AG04449 (cell line): ENCODE data around the gene SRGAP1.

Experiments
- CTCF ChIA-PET: fragments of 350-600 bp; formaldehyde crosslinking; extraction: SDS; loops from one replicate; lab custom pipeline; 2021; ENCODE audit warnings: antibody characterized with exemption; lab: Yijun Ruan, JAX
- POLR2A ChIA-PET: fragments of 400-600, 350-600 bp; formaldehyde crosslinking; extraction: SDS; loops from one replicate; lab custom pipeline; 2020; ENCODE audit warnings: antibody characterized with exemption, inconsistent platforms; lab: Yijun Ruan, JAX
- DNase-seq: peaks from one replicate; pipeline ENCODE4 v3.0.0-alpha.2; 2010; ENCODE audit warnings: low read depth, low spot score
- H3K4me3 ChIP-seq: 2 replicates; pipeline ENCODE4 v1.5.1; 2011; ENCODE audit warnings: low read depth, mild to moderate bottlenecking, control low read depth, low read length
- TF ChIP-seq, protein P1 (sequence below): IDR thresholded peaks from one replicate; pipeline ENCODE4 v1.5.1; 2011; ENCODE audit warnings: mild to moderate bottlenecking, moderate library complexity, low read length, control low read depth, inconsistent platforms; ENCODE audit not compliant: insufficient read depth; ENCODE audit errors: missing control alignments

The SRGAP1 gene

DNA sequence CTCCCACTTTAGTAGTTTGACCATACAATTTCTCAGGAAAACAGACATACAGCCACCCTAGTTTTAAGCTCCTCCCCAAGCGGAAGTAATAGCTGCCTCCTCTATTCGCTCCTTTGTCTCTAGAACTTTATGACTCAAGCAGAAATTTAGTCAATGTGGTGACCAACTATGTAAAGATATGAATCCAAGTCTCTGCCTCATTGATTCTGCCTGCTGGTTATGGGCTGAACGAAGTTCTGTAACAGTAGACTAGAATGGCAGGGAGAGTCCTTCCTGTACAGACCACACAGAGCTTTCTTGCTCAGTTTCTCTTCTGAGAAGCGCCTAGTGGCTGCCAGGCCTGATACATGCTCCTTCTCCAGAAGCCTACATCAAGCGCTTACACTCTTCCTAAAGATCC lies 358.5 kb downstream of the SRGAP1 start:
- no peak overlapping the region for H3K4me3 ChIP-seq
- TF ChIP-seq, protein P1, sequence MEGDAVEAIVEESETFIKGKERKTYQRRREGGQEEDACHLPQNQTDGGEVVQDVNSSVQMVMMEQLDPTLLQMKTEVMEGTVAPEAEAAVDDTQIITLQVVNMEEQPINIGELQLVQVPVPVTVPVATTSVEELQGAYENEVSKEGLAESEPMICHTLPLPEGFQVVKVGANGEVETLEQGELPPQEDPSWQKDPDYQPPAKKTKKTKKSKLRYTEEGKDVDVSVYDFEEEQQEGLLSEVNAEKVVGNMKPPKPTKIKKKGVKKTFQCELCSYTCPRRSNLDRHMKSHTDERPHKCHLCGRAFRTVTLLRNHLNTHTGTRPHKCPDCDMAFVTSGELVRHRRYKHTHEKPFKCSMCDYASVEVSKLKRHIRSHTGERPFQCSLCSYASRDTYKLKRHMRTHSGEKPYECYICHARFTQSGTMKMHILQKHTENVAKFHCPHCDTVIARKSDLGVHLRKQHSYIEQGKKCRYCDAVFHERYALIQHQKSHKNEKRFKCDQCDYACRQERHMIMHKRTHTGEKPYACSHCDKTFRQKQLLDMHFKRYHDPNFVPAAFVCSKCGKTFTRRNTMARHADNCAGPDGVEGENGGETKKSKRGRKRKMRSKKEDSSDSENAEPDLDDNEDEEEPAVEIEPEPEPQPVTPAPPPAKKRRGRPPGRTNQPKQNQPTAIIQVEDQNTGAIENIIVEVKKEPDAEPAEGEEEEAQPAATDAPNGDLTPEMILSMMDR: no peak
- POLR2A ChIA-PET: no interaction called here
- CTCF ChIA-PET: interaction anchor here (1.0 to 1.3 kb wide), 2 partner anchors 10 to 21 kb away, joined by 3 to 4 read pairs; no protein-coding TSS in a partner anchor
- DNase-seq: no peak

DNA sequence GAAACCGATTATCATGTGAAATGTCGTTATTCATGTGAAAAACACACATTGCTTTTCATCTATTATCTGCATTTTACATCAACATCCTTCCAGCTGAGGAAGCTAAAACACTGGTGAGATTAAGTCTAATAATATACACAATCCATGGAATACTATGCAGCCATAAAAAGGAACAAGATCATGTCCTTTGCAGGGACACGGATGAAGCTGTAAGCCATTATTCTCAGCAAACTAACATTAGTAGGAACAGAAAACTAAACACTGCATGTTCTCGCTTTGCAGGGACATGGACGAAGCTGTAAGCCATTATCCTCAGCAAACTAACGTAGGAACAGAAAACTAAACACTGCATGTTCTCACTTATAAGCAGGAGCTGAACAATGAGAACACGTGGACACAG lies 359.3 kb downstream of the SRGAP1 start:
- TF ChIP-seq, protein P1: no peak
- ChIA-PET CTCF (interaction anchor here (1.3 kb wide), 1 partner anchor 22 kb away, joined by 4 read pairs; no protein-coding TSS in a partner anchor), POLR2A (no interaction called here)
- no peak overlapping the region for H3K4me3 ChIP-seq
- DNase-seq: no peak

DNA sequence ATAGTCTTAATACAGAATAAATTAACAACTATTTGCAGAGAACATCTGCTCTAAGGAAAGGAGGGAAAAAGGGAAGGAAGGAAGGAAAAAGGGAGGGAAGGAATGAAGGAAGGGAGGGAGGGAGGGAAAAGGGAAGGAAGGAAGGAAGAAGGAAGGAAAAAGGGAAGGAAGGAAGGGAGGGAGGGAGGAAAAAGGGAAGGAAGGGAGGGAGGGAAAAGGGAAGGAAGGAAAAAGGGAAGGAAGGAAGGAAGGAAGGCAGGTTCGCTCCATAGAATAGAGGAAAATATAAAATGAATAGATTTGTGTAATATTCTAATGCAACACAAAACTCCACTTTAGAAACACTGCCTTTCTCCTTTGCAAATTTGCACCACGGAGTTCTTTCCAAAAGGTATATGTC lies 361.0 kb downstream of the SRGAP1 start:
- TF ChIP-seq, protein P1: no peak
- H3K4me3 ChIP-seq: no peak overlapping the region
- ChIA-PET POLR2A (no interaction called here), CTCF (interaction anchor here (1.2 kb wide), 1 partner anchor 362 kb away, joined by 3 read pairs; the partner anchor contains the start of gene SRGAP1)
- DNase-seq: no peak

DNA sequence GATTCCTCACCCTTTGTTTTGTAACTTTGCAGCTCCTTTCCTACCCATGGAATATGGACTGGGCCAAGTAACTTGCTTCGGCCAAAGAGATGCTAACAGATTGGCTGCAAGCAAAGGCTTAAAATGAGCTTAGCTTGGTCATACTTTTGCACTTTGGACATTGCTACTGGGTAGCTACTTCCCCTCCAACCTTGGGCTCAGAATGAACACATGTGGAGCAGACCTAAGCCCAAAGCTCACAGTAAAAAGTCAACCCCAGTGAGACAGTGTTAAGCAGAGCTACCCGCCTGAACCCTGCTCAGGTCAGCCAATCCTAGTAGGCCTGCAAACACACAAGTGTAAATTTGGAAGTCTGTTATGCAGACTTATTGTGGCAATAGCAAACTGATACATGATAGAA lies 363.0 kb downstream of the SRGAP1 start:
- ChIA-PET POLR2A (no interaction called here), CTCF (no interaction called here)
- H3K4me3 ChIP-seq: no peak overlapping the region
- TF ChIP-seq, protein P1: no peak
- DNase-seq: no peak
